ENCODE results near the gene SEL1L3.
"Not testable (repeated sequence)": the region's sequence is repeated elsewhere in the genome, so short reads cannot be mapped to it uniquely, and the experiment has no call there.

SEL1L3 gene

GRCh38 chr4:25862411-25863346 is at the start of gene SEL1L3:
SEL1L3 (minus strand) TSS chr4:25862988; CDS start chr4:25862836, 152 bp downstream.
- peak; percentile 44 to 62 for DNase-seq (ENCODE audit: low read depth in 2 of 2)

DNA sequence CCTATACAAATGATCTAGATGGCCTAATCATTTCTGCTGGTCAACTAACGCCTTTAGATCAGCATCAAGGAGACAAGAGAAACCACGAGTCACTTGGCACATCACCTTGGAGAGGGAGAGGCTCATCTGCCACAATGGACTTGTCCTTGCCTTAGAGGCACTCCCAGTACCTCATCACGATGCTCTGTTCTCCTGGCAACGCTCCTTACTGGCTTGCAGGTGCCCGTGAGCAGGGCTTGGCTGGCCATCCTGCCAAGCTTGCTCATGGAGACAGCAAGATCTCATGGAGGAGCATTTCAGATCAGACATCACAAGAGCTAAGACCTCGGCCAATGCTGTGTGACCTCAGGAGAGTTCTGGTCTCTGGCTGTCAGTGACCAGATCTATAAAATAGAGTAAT is 48.6 kb upstream of the SEL1L3 start:
- no peak for DNase-seq (ENCODE audit: low read depth in 2 of 2)

DNA sequence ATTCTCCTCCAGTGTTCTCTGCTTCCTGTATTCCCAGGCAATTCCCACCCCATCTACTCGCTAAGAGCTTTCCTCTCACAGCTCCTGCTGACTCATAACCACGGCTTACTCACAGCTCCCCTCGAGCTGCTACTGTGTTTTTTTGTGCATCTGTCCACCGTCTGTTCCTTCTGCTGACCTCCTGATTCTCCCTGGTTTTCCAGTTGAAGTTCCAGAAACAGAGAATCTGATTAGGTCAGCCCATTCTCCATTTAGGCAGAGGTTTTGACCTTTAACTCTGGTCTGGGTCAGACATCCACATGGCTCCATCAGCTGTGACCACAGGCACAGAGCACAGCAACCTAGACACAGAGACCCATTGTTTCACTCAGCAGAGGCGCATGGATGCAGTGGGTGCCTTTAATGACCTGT is 45.7 kb upstream of the SEL1L3 start:
- DNase-seq (ENCODE audit: low read depth in 2 of 2): no peak

- not testable (repeated sequence) for DNase-seq (ENCODE audit: low read depth in 2 of 2)
These were observed 43.3 kb upstream of the SEL1L3 start for GRCh38 chr4:25906113-25906512.

DNA sequence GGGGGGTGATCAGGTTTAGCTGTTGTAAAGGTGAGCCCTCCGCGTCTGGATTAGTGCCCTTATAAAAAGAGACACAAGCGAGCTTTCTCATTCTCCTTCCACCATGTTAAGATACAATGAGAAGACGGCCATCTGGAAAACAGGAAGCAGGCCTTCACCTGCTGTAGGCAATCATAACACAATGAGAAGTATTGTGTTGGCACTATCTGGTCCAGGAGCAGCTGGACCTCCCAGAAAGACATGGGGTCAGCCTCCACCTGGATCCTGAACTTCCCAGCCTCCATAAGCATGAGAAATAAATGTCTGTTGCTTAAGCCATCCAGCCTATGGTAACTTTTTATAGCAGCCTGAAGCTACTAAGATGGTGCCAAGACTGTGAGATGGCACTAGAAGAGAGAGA is 42.6 kb upstream of the SEL1L3 start:
- DNase-seq (ENCODE audit: low read depth in 2 of 2): no peak

GRCh38 chr4:25904748-25905082 is 41.9 kb upstream of the SEL1L3 start:
- no peak for DNase-seq (ENCODE audit: low read depth in 2 of 2)

- no peak for DNase-seq (ENCODE audit: low read depth in 2 of 2)
These were observed 41.3 kb upstream of the SEL1L3 start for GRCh38 chr4:25903900-25904747.

DNA sequence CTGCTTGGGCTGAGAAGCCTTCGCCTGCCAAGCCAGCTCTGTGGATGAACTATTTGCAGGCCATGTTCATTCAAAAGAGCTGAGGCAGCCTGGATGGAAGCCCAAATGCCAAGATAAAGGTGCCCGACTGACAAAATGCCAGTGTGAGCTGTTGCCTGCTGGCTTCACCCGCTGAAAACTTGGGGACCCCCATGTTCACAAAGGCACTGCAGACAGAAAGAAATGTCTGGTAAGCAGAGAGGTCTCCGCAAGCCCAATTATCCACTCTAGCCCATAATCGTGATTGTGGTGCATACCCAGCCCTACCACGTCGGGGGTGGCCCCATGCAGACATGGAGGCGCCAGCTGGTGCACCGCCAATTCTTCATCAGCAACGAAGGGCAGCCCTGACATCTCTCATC is 38.2 kb upstream of the SEL1L3 start:
- DNase-seq (ENCODE audit: low read depth in 2 of 2): no peak

DNA sequence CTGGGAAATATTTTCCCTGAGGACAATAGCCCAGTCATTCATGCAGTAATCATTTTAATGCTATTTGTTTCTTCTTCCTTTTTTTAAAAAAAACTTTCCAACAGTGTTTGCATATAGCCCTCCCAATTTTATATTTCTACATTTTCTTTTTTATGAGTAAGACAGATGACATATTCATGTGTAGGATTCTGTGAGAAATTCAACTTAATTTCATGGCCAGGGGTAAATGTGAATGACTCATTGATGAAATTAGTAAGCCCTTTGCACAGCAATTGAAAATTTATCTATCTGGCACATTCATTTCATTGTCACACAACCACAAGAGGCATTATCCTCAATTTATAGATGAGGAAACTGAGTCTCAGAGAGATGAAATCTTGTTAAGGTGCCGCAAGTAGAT is 37.5 kb upstream of the SEL1L3 start:
- no peak for DNase-seq (ENCODE audit: low read depth in 2 of 2)

- no peak for DNase-seq (ENCODE audit: low read depth in 2 of 2)
These were observed 34.2 kb upstream of the SEL1L3 start for GRCh38 chr4:25896776-25897539.

GRCh38 chr4:25892796-25893195 is 30.0 kb upstream of the SEL1L3 start:
- no peak for DNase-seq (ENCODE audit: low read depth in 2 of 2)

GRCh38 chr4:25890571-25891485 is 28.0 kb upstream of the SEL1L3 start:
- DNase-seq (ENCODE audit: low read depth in 2 of 2): no peak

- no peak for DNase-seq (ENCODE audit: low read depth in 2 of 2)
These were observed 27.1 kb upstream of the SEL1L3 start for GRCh38 chr4:25889589-25890503.

- DNase-seq (ENCODE audit: low read depth in 2 of 2): no peak
These were observed 26.0 kb upstream of the SEL1L3 start for GRCh38 chr4:25888781-25889180.

DNA sequence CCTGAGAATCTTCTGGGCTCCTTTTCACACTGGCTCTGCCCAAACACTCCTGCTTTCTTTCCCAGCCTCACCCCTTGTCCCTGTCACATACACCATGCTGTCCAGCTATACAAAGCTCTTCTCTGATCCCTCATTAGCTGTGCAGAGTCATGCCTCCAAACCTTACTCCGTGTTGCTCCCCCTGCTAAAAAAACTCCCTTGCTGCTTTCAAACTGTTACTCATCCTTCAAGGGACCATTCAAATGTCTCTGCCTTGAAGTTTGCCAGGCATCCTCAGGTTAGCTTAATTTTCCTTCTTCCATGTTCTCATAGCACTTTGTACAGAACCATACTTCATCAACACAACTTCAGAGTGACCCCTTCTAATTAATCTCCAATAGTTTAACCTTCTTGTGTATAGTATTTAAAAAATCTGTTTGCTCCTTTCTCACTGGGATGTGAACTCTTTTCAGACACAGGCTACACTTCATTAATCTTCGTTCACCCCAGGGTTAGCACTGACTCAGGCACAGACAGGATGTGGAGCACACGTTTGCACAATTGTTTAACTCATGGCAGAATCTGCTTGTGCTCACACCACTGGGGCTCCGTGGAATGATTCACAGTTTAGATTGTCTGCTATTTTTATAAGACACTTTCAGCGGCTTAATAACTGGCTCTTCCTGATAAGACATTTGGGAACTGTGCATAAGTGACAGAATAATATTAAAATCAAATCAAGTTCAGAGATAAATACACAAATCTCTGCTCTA is 21.4 kb upstream of the SEL1L3 start:
- DNase-seq (ENCODE audit: low read depth in 2 of 2): no peak

- no peak for DNase-seq (ENCODE audit: low read depth in 2 of 2)
These were observed 20.8 kb upstream of the SEL1L3 start for GRCh38 chr4:25883565-25883964.

DNA sequence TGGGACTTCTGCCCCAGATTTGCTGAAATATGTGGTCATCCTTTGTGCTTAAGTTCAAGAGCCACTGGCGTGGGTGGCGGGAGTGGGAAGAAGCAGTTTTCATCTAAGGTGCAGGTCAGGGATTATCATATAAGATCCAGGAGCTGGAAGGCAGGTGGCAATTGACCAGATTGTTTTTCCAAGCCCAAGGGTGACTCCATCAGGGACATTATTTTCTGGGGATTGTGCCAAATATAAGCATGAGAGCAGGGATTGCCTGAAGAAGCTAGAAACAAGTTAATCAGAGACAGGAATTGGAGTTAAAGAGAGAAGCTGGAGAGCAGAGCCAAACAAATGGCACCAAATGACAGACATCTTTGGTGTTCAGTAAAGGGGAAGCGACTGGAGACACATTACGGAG is 19.4 kb upstream of the SEL1L3 start:
- DNase-seq (ENCODE audit: low read depth in 2 of 2): no peak

DNA sequence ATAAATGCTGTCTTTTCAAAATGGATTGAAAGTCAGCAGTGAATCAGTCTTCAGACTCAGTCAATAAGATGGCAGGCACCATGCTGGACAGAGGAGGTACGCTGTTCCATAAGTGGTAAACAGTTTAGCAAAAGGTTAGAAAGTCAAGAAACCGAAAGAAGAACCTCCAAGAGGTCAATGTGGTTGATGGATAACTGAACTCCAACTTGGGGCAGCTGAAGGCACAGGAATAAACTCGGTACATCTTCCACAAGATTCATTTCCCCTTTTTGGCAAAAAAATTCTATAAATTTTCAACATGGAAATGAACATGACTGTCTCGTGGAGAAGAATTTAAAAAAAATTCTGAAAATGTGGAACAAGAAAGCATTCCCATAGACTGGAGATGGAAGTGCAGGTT is 18.4 kb upstream of the SEL1L3 start:
- no peak for DNase-seq (ENCODE audit: low read depth in 2 of 2)

- no peak for DNase-seq (ENCODE audit: low read depth in 2 of 2)
These were observed 17.3 kb upstream of the SEL1L3 start for GRCh38 chr4:25879991-25880651.
